ENCODE results near the gene LENG9.
"Not testable (repeated sequence)": the region's sequence is repeated elsewhere in the genome, so short reads cannot be mapped to it uniquely, and the experiment has no call there.

The LENG9 gene

GRCh38 chr19:54477650-54478049 is 14.1 kb upstream of the LENG9 start:
- DNase-seq = no peak

GRCh38 chr19:54475706-54476105 is 12.1 kb upstream of the LENG9 start:
- DNase-seq = no peak

DNA sequence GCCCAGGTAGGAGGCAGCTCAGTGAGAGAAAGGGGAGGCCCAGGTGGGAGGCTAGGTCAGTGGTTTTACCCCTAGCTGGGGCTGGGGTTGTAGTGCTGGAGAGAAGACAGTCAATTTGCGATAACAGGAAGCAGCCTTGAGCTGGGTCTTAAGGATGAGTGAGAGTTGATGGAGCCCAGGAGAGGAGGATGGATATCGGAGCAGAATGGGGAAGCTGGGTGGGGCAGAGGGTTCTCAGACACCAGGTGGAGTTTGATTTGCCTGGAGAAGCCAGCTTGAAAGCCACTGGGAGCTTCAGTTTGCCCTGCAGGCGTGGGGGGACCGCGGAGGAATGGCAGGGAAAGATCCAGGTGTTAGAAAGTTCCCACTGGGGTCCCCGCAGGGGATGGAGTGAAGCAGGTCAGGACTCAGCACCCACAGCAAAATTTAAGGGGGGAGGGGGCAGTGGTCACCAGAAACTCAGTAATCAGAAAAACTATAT is 10.4 kb upstream of the LENG9 start:
- no peak for DNase-seq

DNA sequence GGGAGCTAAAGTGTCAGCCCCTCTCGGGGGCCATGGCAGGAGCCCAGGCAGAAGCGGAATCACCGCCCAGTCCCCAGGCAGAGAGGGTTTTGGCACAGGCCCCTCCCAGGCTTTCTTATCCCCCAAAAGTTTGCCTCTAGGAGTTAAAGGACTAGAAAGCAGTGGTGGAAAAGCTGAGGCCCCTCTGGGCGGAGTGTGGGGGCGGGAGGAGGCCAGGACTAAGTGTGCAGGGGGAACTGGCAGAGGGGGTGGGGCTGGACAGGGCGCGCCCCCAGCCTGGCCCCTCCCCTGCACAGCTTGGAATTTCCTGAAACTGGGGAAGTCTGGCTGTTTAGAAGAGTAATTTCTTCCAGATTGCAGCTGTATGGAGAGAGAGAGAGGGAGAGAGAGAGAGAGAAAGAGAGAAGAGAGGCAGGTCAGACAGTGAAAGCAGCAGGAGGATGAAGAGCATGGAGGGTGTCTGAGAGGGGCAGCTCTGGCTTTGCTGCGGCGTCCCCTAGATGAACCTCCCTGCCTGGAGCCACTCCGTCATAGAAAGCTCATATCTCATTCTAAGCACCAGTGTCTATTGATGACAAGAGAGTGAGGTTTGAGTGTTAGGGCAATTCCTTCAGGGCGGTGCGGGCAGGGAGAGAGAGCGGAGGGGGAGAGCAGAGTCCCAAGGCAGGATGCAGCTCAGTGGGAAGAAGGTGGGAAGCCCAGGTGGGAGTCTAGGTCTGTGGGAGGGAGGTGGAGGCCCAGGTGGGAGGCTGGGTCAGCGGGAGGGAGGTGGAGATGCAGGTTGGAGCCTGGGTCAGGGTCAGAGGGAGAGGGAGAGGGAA is 9.7 kb upstream of the LENG9 start, which contains the start of gene CDC42EP5:
Gene CDC42EP5, minus strand, starts transcription at position 226 of the 821 bp plus-strand sequence. CDS start 7,749 bp downstream, outside the sequence.
- peak; percentile 30 for DNase-seq

DNA sequence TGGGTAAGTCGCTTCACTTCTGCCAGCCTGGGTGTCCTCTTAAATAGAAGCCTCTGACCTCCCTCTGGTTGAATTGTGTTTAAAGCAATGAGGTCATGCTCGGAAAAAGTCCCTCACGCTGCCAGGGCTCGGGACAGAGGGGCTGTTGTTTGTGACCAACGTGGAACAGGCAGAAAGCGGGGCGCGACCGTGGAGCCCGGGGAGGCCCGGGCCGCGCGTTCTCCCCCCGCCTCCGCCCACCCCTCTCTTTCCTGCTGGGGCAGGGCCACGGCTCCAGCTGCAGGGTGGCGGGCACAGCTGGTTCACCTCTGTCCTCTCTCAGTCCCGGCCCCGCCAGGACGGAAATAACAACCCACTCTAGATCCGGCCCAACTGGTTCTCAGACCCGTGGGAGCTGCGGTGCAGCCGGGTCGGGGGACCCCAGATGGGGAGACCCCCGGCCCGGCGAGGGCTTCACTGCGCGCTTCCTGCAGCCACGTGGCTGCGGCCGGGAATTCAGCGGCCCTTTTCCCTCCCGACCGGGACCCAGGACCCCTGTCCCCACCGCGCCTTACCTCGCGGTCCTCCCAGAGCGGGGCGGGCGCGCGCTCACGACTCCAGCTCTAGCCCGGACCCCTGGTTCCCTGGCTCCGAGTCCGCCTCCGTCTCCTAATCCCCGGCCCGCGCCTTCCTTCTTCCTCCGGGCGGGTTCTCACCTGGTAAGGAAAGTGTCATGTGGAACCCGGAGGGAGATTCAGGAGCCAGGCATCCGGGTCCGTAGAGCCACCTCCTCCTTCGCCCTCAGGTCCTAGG is 7.6 kb upstream of the LENG9 start:
- peak; percentile 29 for DNase-seq

DNA sequence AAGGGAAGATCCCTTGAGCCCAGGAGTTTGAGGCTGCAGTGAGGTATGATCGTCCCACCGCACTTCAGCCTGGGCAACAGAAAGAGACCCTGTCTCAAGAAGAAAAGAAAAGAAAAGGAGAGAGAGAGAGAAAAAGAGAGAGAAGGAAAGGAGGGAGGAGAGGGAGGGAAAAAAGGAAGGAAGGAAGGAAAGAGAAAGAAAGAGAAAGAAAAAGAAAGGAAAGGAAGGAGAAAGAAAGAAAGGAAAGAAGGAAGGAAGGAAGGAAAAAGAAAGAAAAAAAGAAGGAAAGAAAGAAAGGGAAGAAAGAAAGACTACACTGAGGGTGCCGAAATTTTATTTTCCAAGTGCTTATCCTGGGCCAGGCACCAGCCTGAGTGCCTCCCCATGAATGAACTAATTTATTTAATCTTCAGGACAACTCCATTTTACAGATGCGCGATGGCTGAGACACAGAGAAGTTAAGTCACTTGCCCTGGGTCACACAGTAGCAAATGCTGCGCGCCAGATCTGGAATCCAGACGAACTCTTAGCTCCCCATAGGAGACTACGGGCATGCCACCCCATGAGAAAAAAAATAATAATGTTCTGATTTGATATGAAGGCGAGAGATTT is 6.8 kb upstream of the LENG9 start:
- DNase-seq = no peak

DNA sequence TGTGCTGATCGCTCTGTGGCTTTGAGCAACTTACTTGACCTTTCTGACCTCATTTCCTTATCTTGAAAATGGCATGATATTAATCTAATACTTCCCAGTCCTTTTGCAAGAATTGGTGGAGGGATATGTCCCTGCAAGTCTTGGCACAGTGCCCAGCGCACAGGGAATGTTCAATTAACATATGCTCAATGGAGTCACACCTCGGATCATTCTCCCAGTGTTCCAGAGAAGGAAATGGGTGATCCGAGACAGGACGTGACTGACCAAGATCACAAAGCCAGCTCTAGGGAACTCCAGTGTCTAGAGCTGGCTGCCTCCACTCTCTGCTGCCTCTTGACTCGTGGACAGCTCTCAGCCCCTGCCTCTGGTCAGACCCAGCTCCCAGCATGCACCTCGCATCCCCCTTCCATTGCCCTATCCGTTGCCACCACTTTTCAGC is 5.9 kb upstream of the LENG9 start:
- DNase-seq = peak; percentile 57

GRCh38 chr19:54466110-54466480 is 2.5 kb upstream of the LENG9 start:
- not testable (repeated sequence) for DNase-seq

GRCh38 chr19:54465426-54466109 is 2.0 kb upstream of the LENG9 start:
- DNase-seq = no peak

DNA sequence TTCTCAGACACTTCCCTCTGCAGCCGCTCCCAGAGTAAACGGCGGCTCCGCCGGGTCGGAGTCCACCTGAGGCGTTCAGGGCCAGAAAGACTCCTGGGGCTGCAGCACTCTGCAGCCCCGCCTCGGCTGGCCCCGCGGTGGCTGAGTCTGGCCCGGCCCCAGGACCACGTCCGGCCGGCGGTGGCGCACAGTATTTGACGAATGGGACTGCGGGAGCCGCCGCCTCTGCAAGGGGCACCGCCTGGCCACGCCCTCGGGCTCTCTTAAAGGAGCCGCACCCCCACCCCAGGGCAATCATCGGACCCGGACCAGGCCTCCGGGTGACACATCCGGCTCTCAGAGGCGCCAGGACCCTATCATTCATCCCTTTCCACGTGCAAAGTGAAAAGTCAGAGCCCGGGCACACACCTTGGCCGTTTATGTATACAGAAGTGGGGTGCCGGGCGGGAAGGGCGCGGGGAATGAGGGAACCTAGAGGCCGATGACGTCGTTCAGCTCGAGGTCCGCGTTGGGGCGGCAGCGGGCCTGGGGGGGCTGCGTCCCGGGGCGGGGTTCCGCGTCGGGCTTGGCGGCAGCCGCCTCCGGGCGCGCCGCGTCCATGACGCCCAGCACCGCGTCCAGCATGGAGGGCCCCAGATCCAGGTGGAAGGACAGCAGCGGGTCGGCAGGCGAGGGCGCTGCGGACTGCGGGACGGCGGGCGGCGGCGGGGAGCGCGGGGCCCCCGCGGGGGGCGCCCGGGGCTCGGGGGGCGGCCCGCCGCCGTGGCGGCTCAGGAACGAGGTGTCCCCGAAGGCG is 1.2 kb upstream of the LENG9 start:
- peak; percentile 92 for DNase-seq

GRCh38 chr19:54464044-54464629 is 559 bp upstream of the LENG9 start:
- DNase-seq = peak; percentile 94

- DNase-seq = peak; percentile 77
Measured at GRCh38 chr19:54462655-54463530, 685 bp downstream of the LENG9 start.

GRCh38 chr19:54462047-54462654 is 1.4 kb downstream of the LENG9 start:
- no peak for DNase-seq

DNA sequence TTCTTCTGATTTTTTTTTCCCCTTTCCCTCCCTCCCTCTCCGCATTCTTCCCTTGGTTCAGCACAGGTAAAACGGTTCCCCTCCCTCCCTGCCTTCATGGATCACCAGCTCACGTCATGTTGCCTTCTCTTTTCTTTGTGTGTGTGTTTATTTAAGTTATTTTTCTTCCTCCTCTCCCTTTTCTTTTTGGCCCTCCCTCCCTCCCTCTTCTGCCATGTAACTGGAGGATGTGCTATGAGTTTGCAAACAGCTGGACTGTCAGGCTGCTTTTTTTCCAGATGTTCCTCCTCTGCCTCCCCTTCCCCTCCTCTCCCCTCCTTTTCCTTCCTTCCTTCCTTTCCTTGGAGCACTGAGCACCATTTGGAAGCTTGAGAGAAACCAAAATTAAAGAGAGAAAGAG is 2.0 kb downstream of the LENG9 start:
- DNase-seq = no peak

- no peak for DNase-seq
Measured at GRCh38 chr19:54461210-54461609, 2.4 kb downstream of the LENG9 start.

- no peak for DNase-seq
Measured at GRCh38 chr19:54460230-54461005, 3.2 kb downstream of the LENG9 start.

DNA sequence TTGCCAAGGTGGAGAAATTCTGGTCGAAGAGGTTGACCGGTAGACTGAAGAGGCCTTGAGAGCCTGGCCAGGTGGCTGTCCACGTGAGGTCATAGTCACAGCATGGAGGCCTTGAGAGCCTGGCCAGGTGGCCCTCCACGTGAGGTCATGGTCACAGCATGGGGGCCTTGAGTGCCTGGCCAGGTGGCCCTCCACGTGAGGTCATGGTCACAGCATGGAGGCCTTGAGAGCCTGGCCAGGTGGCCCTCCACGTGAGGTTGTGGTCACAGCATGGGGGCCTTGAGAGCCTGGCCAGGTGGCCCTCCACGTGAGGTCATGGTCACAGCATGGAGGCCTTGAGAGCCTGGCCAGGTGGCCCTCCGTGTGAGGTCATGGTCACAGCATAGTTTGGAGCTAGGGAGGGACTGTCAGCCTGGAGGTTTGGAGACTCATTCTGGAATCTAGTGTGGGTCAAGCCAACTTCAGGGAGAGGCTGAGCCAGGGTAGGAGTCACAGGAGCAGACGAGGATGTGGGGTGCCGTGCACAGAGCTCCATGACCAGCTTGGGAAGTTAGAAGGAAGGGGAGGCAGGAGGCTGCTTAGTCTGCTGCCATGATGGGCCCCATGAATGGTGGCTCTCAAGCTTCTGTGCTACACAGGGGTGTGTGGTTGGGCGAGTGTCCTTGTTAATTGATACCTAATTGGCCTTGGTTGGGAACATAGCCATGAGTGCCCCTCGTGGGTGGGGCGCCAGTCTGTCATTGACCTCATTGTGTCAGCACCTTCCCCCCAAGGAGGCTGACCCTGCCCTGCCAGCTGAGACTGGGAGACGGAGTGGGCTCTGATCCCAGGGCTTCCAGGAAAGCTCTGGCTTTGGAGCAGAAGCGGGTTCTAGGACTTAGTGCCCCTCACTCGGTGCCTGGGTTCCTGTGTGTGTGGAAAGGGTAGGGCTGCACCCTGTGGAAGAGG is 4.0 kb downstream of the LENG9 start:
- no peak for DNase-seq

Data from NCI-H69 (cell line).